Activated T-cell treated with anti-CD3 and anti-CD28 coated beads, Interleukin-2, amount 50 U/mL, for 4 hours (primary cell): ENCODE results near the gene ADAMTS9. TPM values are rescaled to one million over a fixed set of nuclear protein-coding genes. Genes with fewer than 3 reads are reported as not detected.

Experiments
- ATAC-seq, 2 donors: fragments of 200-7000 bp; cut with Tn5 transposase; one replicate each; pipeline ENCODE4 v1.10.0; 2021
- DNase-seq: peaks from one replicate; pipeline ENCODE4 v3.0.0-alpha.2; 2020
- H3K27me3 Mint-ChIP-seq: one replicate; pipeline ENCODE4 v1.8.0; 2021; ENCODE audit warnings: low read depth, mixed read lengths
- H3K36me3 Mint-ChIP-seq: one replicate; pipeline ENCODE4 v1.8.0; 2022; ENCODE audit warnings: mixed read lengths; ENCODE audit not compliant: insufficient read depth
- H3K4me1 Mint-ChIP-seq: one replicate; pipeline ENCODE4 v1.8.0; 2021; ENCODE audit warnings: low read depth, mixed read lengths
- H3K4me3 Mint-ChIP-seq: one replicate; pipeline ENCODE4 v1.8.0; 2021; ENCODE audit warnings: mild to moderate bottlenecking, moderate library complexity, mixed read lengths
- H3K9me3 Mint-ChIP-seq: one replicate; pipeline ENCODE4 v1.8.0; 2021; ENCODE audit warnings: mixed read lengths
- total RNA-seq, 3 donors: library from RNA; stranded (reverse); gene quantifications; one replicate each; pipeline ENCODE4 v1.2.1, GENCODE V29; 2021

The ADAMTS9 gene
- total RNA-seq, 3 donors from 2014 or later = 0.08 to 0.11 TPM; not detected in 1

DNA sequence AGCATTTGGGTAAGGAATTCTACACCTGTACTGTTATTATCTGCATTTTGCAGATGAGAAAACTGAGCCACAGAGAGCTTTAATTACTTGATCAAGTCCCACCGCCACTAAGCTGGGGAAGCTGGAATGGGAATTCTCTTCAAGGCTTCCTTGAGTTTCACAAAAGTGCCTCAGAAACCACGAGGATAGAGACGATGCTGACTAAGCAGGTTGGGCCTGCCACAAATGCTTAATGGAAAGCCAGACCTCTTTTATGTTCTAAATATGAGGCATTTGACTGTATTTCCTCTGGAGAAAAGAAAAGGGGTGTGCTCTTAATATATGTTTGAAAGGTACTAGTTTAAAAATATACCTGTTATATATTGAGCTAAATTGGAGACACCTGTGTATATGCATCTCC lies 34.7 kb downstream of the ADAMTS9 start:
- H3K4me3 Mint-ChIP-seq = no peak overlapping the region
- no peaks in the 10 kb centered on the region for H3K27me3 Mint-ChIP-seq
- H3K4me1 Mint-ChIP-seq = no peaks in the 10 kb centered on the region
- no peaks in the 10 kb centered on the region for H3K36me3 Mint-ChIP-seq
- no peak for DNase-seq
- ATAC-seq = no peak
- H3K9me3 Mint-ChIP-seq = no peaks in the 10 kb centered on the region

GRCh38 chr3:64651741-64652241 lies 36.0 kb downstream of the ADAMTS9 start:
- H3K36me3 Mint-ChIP-seq = no peaks in the 10 kb centered on the region
- ATAC-seq (no peak), DNase-seq (no peak)
- no peak overlapping the region for H3K4me3 Mint-ChIP-seq
- no peaks in the 10 kb centered on the region for H3K4me1 Mint-ChIP-seq
- no peaks in the 10 kb centered on the region for H3K9me3 Mint-ChIP-seq
- H3K27me3 Mint-ChIP-seq = no peaks in the 10 kb centered on the region

- Mint-ChIP-seq H3K9me3 (no peaks in the 10 kb centered on the region), H3K4me1 (no peaks in the 10 kb centered on the region), H3K27me3 (no peaks in the 10 kb centered on the region), H3K36me3 (no peaks in the 10 kb centered on the region), H3K4me3 (no peak overlapping the region)
- DNase-seq (no peak), ATAC-seq (no peak)
Observed at GRCh38 chr3:64651303-64651702, 36.5 kb downstream of the ADAMTS9 start.

- Mint-ChIP-seq H3K4me1 (no peaks in the 10 kb centered on the region), H3K4me3 (no peak overlapping the region), H3K9me3 (no peaks in the 10 kb centered on the region), H3K27me3 (no peaks in the 10 kb centered on the region), H3K36me3 (no peaks in the 10 kb centered on the region)
- DNase-seq (no peak), ATAC-seq (no peak)
Observed at GRCh38 chr3:64650715-64651114, 37.1 kb downstream of the ADAMTS9 start.

DNA sequence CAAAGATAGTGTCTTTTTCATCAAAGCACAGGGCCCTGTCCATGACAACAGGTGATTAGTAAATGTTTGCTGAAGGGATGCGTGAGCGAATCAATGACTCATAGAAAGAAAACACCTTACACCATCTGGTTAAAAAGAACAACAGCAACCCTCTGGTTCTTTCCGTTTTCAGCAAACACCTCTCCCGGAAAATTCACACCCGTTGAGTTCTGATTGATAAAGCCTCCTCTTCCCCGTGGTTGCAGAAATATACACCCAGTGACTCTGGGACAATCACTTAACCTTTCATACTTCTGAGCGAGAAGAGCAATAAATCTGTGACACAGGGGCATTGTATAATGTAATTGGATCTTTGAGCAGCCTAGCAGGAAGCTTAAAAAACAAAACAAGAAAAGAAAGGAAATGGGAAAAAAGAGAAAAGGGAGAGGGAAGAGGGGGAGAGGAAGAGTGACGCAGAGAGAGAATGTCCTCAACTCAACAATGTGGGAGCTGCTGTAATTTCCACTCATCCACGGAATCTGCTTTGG lies 37.6 kb downstream of the ADAMTS9 start:
- Mint-ChIP-seq H3K9me3 (no peaks in the 10 kb centered on the region), H3K4me1 (no peaks in the 10 kb centered on the region), H3K36me3 (no peaks in the 10 kb centered on the region), H3K27me3 (no peaks in the 10 kb centered on the region), H3K4me3 (no peak overlapping the region)
- no peak for DNase-seq
- no peak for ATAC-seq

- ATAC-seq (no peak), DNase-seq (no peak)
- Mint-ChIP-seq H3K4me3 (no peak overlapping the region), H3K9me3 (peaks cover 4% of the 10 kb centered on the region), H3K36me3 (no peaks in the 10 kb centered on the region), H3K4me1 (no peaks in the 10 kb centered on the region), H3K27me3 (no peaks in the 10 kb centered on the region)
Observed at GRCh38 chr3:64648927-64649906, 38.6 kb downstream of the ADAMTS9 start.

GRCh38 chr3:64647825-64648224 lies 40.0 kb downstream of the ADAMTS9 start:
- H3K9me3 Mint-ChIP-seq = peaks cover 4% of the 10 kb centered on the region
- no peaks in the 10 kb centered on the region for H3K27me3 Mint-ChIP-seq
- DNase-seq = no peak
- no peaks in the 10 kb centered on the region for H3K36me3 Mint-ChIP-seq
- H3K4me1 Mint-ChIP-seq = no peaks in the 10 kb centered on the region
- no peak for ATAC-seq
- H3K4me3 Mint-ChIP-seq = no peak overlapping the region

DNA sequence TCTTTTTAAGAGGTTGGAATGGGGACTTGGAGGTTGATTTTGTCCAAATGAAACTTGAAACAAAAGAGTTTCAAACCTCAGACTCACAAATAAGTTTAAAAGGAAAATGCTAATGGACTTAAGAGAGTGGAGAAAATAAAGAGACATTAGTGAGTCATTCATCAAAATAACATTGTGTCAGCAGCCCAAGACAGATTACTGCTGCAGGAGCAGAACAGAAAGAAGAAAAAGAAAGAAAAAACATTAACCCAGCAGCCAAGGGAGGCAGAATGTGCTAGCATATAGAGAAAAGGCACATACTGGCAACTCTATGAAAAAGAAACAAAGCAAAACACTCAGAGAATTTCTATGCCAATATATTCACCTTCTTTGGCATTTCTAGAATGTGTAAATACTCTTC lies 42.6 kb downstream of the ADAMTS9 start:
- no peak overlapping the region for H3K4me3 Mint-ChIP-seq
- no peaks in the 10 kb centered on the region for H3K4me1 Mint-ChIP-seq
- H3K9me3 Mint-ChIP-seq = peaks cover 4% of the 10 kb centered on the region
- H3K27me3 Mint-ChIP-seq = no peaks in the 10 kb centered on the region
- no peak for ATAC-seq
- DNase-seq = no peak
- no peaks in the 10 kb centered on the region for H3K36me3 Mint-ChIP-seq

DNA sequence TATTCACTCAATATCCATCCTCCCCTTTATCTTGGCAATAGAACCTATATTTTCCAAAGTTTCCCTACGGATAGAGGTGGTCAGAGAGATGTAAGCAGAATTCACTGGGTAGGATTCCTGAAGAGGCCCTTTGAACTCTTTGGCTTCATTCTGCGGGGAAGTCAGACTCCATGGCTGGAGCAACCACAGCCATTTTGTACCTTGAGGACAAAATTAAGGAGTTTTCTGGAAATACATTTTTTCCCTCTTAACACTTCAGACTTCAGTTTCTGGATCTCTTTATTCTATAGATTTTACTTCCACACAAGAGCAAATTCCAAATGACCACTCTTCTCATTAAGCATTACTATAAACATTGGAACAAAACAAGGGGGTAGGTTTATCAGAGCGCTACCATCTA lies 43.3 kb downstream of the ADAMTS9 start:
- ATAC-seq (no peak), DNase-seq (no peak)
- Mint-ChIP-seq H3K36me3 (no peaks in the 10 kb centered on the region), H3K4me3 (no peak overlapping the region), H3K9me3 (peaks cover 4% of the 10 kb centered on the region), H3K27me3 (no peaks in the 10 kb centered on the region), H3K4me1 (no peaks in the 10 kb centered on the region)

DNA sequence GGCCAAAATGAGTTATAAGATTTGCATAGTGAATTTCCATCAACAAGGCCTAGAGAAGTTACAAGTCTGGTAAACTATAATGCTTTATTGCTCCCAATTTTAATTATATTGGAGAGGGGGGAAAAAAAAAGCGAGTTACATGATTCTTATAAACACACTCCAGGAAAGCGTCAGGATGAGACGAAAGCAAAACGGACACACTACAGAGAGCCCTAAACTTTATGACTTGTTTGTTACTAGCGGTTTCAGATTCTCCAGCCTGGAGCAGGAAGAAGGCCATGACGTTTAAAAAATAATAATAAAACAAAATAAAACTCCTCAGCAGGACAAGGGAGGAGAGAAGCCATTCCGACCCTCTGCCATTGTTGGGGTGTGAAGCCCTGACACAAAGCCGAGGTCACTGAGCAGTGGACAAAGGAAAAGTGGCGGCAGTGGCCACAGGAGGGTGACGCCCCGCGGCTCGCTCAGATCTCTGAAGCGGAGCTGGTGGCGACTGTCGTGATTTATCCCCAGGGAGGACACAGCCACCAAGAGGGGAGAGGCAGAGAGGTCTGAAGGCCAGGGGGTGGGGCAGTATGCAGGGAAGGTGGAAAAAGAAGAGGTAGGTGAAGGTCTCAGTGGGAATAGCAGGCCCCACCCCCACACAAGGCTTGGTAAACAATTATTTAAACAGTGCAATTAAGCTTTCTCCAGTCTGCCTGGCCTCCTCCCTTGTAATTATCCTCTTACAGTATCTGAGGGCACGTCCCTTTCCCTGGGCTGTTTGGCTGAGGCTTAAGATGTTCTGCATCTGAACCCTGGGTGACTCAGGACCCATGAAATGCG lies 45.3 kb downstream of the ADAMTS9 start:
- no peaks in the 10 kb centered on the region for H3K4me1 Mint-ChIP-seq
- H3K4me3 Mint-ChIP-seq = no peak overlapping the region
- DNase-seq (no peak), ATAC-seq (no peak)
- no peaks in the 10 kb centered on the region for H3K36me3 Mint-ChIP-seq
- peaks cover 4% of the 10 kb centered on the region for H3K9me3 Mint-ChIP-seq
- no peaks in the 10 kb centered on the region for H3K27me3 Mint-ChIP-seq

DNA sequence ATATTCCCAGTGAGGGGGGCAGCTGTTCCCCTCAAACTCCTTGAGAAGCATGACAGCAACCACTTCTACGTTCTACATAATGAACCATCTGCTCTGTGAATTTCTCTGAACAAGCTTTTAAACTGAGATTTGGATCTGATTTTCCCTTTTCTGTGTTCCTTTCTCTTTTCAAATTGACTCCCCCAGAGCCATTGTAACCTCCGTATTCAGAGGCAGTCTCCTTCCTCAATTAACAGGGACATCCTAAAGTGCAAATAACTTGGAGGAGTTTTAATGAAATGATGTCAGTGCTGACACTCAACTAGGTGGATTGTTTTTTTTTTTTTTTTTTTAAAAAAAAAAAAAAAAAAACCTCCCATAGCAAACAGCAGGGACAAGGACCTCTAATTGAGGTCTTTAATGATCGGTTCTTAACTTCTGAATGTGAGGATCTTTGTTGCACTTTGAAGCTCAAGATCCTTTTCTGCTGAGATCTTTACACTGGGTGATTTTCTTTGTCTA lies 48.8 kb downstream of the ADAMTS9 start:
- H3K4me1 Mint-ChIP-seq = no peaks in the 10 kb centered on the region
- no peak for ATAC-seq
- H3K9me3 Mint-ChIP-seq = no peaks in the 10 kb centered on the region
- H3K27me3 Mint-ChIP-seq = no peaks in the 10 kb centered on the region
- no peak for DNase-seq
- no peaks in the 10 kb centered on the region for H3K36me3 Mint-ChIP-seq
- no peak overlapping the region for H3K4me3 Mint-ChIP-seq

DNA sequence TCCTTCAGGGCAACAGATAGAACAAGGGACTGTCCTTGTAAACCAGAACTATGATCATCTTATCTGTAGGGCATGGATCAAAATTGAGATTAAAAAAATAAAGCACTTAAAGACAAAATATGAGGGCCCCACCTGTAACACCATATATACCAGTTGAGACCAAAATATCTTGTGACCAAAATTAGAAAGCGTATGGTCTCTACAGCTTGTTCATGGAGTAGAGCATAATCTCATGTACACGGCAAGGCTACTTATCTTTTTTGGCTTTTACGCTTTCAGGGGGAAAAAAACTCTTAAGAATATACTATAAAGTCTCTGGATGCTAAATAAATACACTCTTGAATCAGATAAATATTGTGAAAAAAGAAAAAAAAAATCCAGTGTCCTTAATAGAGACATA lies 49.3 kb downstream of the ADAMTS9 start:
- no peak for DNase-seq
- ATAC-seq = no peak
- no peak overlapping the region for H3K4me3 Mint-ChIP-seq
- H3K27me3 Mint-ChIP-seq = no peaks in the 10 kb centered on the region
- H3K4me1 Mint-ChIP-seq = no peaks in the 10 kb centered on the region
- no peaks in the 10 kb centered on the region for H3K36me3 Mint-ChIP-seq
- H3K9me3 Mint-ChIP-seq = no peaks in the 10 kb centered on the region

- no peaks in the 10 kb centered on the region for H3K27me3 Mint-ChIP-seq
- no peak for DNase-seq
- ATAC-seq = no peak
- peaks cover 2% of the 10 kb centered on the region for H3K9me3 Mint-ChIP-seq
- H3K4me1 Mint-ChIP-seq = no peaks in the 10 kb centered on the region
- H3K4me3 Mint-ChIP-seq = no peak overlapping the region
- H3K36me3 Mint-ChIP-seq = no peaks in the 10 kb centered on the region
Observed at GRCh38 chr3:64634417-64634816, 53.4 kb downstream of the ADAMTS9 start.

DNA sequence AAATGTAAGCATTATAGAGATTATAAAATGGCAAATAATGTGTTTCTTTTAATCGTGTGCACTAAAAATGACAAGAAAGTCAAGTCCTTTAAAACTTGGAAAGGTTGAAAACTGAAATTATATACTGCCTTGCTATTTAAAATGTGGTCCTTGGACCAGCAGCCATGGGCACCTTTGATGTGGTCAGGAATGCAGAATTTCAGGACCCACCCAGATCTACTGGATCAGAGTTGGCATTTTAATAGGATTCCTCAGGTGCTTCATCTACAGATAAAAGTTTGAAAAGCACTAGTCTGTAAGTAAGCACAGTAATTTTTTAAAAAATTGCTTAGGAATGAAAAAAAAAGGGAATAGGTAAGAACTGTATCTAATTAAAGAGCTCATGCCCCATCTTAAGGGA lies 55.8 kb downstream of the ADAMTS9 start:
- ATAC-seq = no peak
- H3K27me3 Mint-ChIP-seq = no peaks in the 10 kb centered on the region
- no peak for DNase-seq
- H3K36me3 Mint-ChIP-seq = no peaks in the 10 kb centered on the region
- H3K4me3 Mint-ChIP-seq = no peak overlapping the region
- peaks cover 8% of the 10 kb centered on the region for H3K9me3 Mint-ChIP-seq
- H3K4me1 Mint-ChIP-seq = no peaks in the 10 kb centered on the region
